ENCODE results near the gene FCN3. TPM values are rescaled to one million over a fixed set of nuclear protein-coding genes. Genes with fewer than 3 reads are reported as not detected.
A peak's percentile ranks its signal among the peaks of the same experiment; 100 is the strongest.

FCN3 gene
- total and polyA plus RNA-seq, 9 of the 15 experiments (the other 6 are each of a cell fraction or from before 2014, with no cell fraction given) = 0.49 TPM; not detected in 8

DNA sequence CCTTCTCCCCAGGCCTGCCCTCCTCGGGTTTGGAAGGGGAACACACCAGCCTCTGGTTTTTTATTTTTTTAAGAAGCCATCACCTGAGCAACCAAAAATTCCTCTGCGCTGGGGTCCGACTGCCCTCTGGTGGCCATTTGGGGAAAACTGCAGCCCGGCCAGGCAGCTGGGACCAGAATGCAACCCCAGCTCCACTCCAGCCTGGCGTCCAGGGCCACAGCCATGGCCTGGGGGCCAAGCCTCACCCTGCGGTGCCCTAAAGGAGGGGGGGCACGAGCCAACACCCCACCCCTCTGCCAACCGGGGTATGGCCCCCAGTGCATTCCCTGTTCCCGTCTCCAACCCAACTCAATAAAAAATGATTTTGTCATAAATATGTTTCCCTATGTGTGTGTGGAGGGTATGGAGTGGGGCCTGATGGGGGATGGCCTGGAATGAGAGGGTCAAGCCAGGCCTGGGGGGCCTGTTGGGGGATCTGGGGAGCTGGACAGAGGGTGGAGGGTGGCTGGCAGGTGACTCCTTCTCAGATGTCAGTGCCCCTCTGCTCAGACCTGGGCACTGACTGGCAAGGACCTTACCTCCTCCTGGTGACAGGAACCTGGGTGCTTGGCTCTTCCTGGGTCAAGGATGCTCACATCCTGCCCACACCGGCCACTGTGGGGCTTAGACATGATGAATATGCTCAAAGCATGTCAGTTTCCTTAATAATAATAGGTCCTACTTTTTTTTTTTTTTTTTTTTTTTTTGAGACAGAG lies 21.0 kb upstream of the FCN3 start (continued):
- TF ChIP-seq CHD7 (IDR thresholded peaks at IDR 0.05; ENCODE audit: low read depth, low read length) = no peak
- TF ChIP-seq, protein P1, sequence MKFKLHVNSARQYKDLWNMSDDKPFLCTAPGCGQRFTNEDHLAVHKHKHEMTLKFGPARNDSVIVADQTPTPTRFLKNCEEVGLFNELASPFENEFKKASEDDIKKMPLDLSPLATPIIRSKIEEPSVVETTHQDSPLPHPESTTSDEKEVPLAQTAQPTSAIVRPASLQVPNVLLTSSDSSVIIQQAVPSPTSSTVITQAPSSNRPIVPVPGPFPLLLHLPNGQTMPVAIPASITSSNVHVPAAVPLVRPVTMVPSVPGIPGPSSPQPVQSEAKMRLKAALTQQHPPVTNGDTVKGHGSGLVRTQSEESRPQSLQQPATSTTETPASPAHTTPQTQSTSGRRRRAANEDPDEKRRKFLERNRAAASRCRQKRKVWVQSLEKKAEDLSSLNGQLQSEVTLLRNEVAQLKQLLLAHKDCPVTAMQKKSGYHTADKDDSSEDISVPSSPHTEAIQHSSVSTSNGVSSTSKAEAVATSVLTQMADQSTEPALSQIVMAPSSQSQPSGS (CRISPR knock-in tag; IDR thresholded peaks at IDR 0.05) = no peak
- TF ChIP-seq, protein P2, sequence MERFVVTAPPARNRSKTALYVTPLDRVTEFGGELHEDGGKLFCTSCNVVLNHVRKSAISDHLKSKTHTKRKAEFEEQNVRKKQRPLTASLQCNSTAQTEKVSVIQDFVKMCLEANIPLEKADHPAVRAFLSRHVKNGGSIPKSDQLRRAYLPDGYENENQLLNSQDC (CRISPR knock-in tag; IDR thresholded peaks at IDR 0.05) = no peak
- TF ChIP-seq ZNF696 (CRISPR knock-in tag; conservative IDR thresholded peaks at IDR 0.05) = no peak
- TF ChIP-seq ZNF133 (CRISPR knock-in tag; IDR thresholded peaks at IDR 0.05) = no peak
- peak; percentile 52; the same call in 1 of the 2 replicates for TF ChIP-seq BMI1 (IDR thresholded peaks at IDR 0.05; ENCODE audit: low read length)
- TF ChIP-seq, protein P3, sequence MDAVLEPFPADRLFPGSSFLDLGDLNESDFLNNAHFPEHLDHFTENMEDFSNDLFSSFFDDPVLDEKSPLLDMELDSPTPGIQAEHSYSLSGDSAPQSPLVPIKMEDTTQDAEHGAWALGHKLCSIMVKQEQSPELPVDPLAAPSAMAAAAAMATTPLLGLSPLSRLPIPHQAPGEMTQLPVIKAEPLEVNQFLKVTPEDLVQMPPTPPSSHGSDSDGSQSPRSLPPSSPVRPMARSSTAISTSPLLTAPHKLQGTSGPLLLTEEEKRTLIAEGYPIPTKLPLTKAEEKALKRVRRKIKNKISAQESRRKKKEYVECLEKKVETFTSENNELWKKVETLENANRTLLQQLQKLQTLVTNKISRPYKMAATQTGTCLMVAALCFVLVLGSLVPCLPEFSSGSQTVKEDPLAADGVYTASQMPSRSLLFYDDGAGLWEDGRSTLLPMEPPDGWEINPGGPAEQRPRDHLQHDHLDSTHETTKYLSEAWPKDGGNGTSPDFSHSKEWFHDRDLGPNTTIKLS (IDR thresholded peaks at IDR 0.05; ENCODE audit: borderline replicate concordance, low read depth) = no peak
- TF ChIP-seq, protein P4, sequence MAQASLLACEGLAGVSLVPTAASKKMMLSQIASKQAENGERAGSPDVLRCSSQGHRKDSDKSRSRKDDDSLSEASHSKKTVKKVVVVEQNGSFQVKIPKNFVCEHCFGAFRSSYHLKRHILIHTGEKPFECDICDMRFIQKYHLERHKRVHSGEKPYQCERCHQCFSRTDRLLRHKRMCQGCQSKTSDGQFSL (CRISPR knock-in tag; IDR thresholded peaks at IDR 0.05) = no peak
- TF ChIP-seq, protein P4 (tag; IDR thresholded peaks at IDR 0.05) = no peak
- no peak for TF ChIP-seq SMARCA5 (IDR thresholded peaks at IDR 0.05)
- no peak for TF ChIP-seq NCOA6 (IDR thresholded peaks at IDR 0.05)
- no peak for TF ChIP-seq IFI16 (CRISPR knock-in tag; IDR thresholded peaks at IDR 0.05)
